ENCODE results near the gene SIAH1. TPM values are rescaled to one million over a fixed set of nuclear protein-coding genes. Genes with fewer than 3 reads are reported as not detected.
"Not testable (repeated sequence)": the region's sequence is repeated elsewhere in the genome, so short reads cannot be mapped to it uniquely, and the experiment has no call there.

The SIAH1 gene
- total and polyA plus RNA-seq, 10 of the 15 experiments (the other 5 are each of a cell fraction or from before 2014, with no cell fraction given): 5.1 to 21.1 (median 13.9) TPM

GRCh38 chr16:48405153-48405552 is 19.9 kb upstream of the SIAH1 start:
- no peak for ATAC-seq
- Histone ChIP-seq H3K36me3 (ENCODE audit: control insufficient read depth in 2 of 2, insufficient read depth in 2 of 2, low read length in 1 of 2) (no peaks in the 10 kb centered on the region), H3K79me2 (ENCODE audit: control insufficient read depth, insufficient read depth, low read length) (no peaks in the 10 kb centered on the region), H3K27ac (ENCODE audit: control insufficient read depth, insufficient read depth) (no peak overlapping the region), H3K4me1 (ENCODE audit: control insufficient read depth, insufficient read depth, low read length) (no peaks in the 10 kb centered on the region), H3K4me3 (no peak overlapping the region), H3K27me3 (replicated peaks in 1 of 2; ENCODE audit: control insufficient read depth in 2 of 2, insufficient read depth in 2 of 2, low read length in 1 of 2) (no peaks in the 10 kb centered on the region), H3K4me2 (ENCODE audit: control insufficient read depth, insufficient read depth) (no peak overlapping the region), H4K20me1 (ENCODE audit: control insufficient read depth, insufficient read depth) (no peaks in the 10 kb centered on the region), H3K9me3 (replicated peaks; ENCODE audit: control insufficient read depth, insufficient read depth, low read length) (no peaks in the 10 kb centered on the region), H2AFZ (ENCODE audit: control insufficient read depth, low read depth, low read length) (no peak overlapping the region), H3K9ac (ENCODE audit: control insufficient read depth, insufficient read depth, low read length) (no peak overlapping the region)
- 100% methylated on average over 1 of the region's 1 CpG for WGBS (ENCODE audit: insufficient coverage, insufficient replicate concordance, low lambda C conversion rate, missing lambda C conversion rate)
- RAD21 ChIA-PET (ENCODE audit: unreplicated experiment): no interaction called here
- no TSS peak for BruUV-seq (replicated peaks)
- CTCF ChIA-PET: no interaction called here
- intact Hi-C loops (cut with micrococcal nuclease; ENCODE audit: unreplicated experiment) (no loop called here), in situ Hi-C loops (cut with MboI) (no loop called here)
- DNase-seq (ENCODE audit: low read depth, low spot score): no peak
- POLR2A ChIA-PET: no interaction called here
- no peak for FAIRE-seq
- SMC1A ChIA-PET (ENCODE audit: uncharacterized antibody, unreplicated experiment): interaction anchor here (2.1 kb wide), 1 partner anchor 20 kb away, joined by 5 read pairs; no protein-coding TSS in a partner anchor
- TF ChIP-seq RUNX3 (IDR thresholded peaks at IDR 0.05; ENCODE audit: low read length) (no peak), CBFB (IDR thresholded peaks at IDR 0.05; ENCODE audit: low read depth) (no peak)

DNA sequence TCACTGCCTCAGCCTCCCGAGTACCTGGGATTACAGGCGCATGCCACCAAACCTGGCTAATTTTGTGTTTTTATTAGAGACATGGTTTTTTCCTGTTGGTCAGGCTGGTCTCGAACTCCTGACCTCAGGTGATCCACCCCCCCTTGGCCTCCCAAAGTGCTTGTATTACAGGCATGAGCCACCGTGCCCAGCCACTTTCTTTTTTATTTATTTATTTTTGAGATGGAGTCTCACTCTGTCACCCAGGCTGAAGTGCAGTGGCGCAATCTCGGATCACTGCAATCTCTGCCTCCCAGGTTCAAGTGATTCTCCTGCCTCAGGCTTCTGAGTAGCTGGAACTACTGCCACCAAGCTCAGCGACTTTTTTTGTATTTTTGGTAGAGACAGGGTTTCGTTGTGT is 17.3 kb upstream of the SIAH1 start:
- H3K4me3 ChIP-seq; H3K27ac ChIP-seq (ENCODE audit: control insufficient read depth, insufficient read depth); H2AFZ ChIP-seq (ENCODE audit: control insufficient read depth, low read depth, low read length); CTCF ChIA-PET; FAIRE-seq; in situ Hi-C loops (cut with MboI); H4K20me1 ChIP-seq (ENCODE audit: control insufficient read depth, insufficient read depth); POLR2A ChIA-PET; H3K9me3 ChIP-seq (replicated peaks; ENCODE audit: control insufficient read depth, insufficient read depth, low read length); BruUV-seq (replicated peaks); SMC1A ChIA-PET (ENCODE audit: uncharacterized antibody, unreplicated experiment); H3K9ac ChIP-seq (ENCODE audit: control insufficient read depth, insufficient read depth, low read length); intact Hi-C loops (cut with micrococcal nuclease; ENCODE audit: unreplicated experiment); DNase-seq (ENCODE audit: low read depth, low spot score); H3K4me2 ChIP-seq (ENCODE audit: control insufficient read depth, insufficient read depth); H3K4me1 ChIP-seq (ENCODE audit: control insufficient read depth, insufficient read depth, low read length); H3K36me3 ChIP-seq (ENCODE audit: control insufficient read depth in 2 of 2, insufficient read depth in 2 of 2, low read length in 1 of 2); H3K79me2 ChIP-seq (ENCODE audit: control insufficient read depth, insufficient read depth, low read length); ATAC-seq; H3K27me3 ChIP-seq (replicated peaks in 1 of 2; ENCODE audit: control insufficient read depth in 2 of 2, insufficient read depth in 2 of 2, low read length in 1 of 2): not testable (repeated sequence)
- 76% methylated on average over 8 of the region's 8 CpGs for WGBS (ENCODE audit: insufficient coverage, insufficient replicate concordance, low lambda C conversion rate, missing lambda C conversion rate)
- RAD21 ChIA-PET (ENCODE audit: unreplicated experiment): interaction anchor here (0.8 kb wide), 1 partner anchor 54 kb away, joined by 3 read pairs; no protein-coding TSS in a partner anchor

All from GM12878 (cell line).